Smooth muscle cell of the brain vasculature (primary cell): Measurements from ENCODE around the gene TRAF3IP3.

Experiments used
- DNase-seq: peaks from one replicate; pipeline ENCODE4 v3.0.0-alpha.2; 2012; ENCODE audit warnings: low read depth, low spot score

The TRAF3IP3 gene, protein sequence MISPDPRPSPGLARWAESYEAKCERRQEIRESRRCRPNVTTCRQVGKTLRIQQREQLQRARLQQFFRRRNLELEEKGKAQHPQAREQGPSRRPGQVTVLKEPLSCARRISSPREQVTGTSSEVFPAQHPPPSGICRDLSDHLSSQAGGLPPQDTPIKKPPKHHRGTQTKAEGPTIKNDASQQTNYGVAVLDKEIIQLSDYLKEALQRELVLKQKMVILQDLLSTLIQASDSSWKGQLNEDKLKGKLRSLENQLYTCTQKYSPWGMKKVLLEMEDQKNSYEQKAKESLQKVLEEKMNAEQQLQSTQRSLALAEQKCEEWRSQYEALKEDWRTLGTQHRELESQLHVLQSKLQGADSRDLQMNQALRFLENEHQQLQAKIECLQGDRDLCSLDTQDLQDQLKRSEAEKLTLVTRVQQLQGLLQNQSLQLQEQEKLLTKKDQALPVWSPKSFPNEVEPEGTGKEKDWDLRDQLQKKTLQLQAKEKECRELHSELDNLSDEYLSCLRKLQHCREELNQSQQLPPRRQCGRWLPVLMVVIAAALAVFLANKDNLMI

DNA sequence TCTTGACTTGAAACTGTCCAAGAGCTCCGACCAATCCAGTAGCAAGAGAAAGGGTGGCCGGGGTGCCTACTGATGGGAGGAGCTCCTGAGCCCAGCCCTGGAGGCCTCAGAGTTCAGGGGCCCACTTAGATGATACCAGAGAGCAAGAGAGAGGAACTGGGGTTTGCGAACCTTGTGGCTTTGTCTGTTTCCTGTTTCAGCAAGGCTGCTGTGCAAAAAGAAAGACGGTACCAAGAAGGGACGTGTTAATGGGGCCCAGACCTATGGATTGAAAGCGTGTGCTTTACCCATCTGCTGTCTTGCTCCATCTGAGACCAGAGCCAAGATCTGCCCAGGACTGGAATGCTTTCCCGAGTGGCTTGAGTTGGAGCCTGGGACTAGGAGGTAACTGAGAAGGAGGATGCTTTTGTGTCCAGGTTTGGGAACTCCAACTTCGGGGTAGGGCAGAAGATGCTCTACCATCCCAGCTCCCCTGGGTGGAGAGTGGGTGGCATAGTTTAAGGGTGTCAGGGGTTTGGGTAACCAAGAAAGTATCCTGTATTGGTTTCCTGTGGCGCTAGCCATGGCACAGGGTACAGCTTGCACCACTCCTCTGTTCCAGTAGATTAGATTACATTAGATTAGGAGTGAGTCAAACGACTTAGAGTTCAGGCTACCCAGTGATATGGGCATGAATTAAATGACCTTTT is at the start of gene TRAF3IP3:
TRAF3IP3 (plus strand) TSS at position 128 of the 689 bp plus-strand sequence. CDS start 3,987 bp downstream, outside the sequence.
- no peak for DNase-seq

DNA sequence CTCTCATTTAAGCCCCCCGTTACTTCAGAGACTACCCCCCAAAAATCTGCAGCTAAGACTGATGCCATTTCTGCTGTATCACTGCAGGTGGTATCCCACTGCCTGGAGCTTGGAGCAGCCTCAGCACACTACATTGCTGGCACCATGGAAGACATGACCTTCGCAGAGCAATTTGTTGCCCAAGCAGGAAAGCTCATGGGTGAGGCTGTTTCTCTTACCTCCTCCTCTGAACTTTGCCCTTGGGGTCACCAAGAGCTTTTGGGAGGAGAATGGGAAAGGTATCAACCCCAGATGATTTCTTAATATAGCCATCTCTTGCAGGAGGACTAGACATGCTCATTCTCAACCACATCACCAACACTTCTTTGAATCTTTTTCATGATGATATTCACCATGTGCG is 49.2 kb upstream of the TRAF3IP3 start:
- no peak for DNase-seq

DNA sequence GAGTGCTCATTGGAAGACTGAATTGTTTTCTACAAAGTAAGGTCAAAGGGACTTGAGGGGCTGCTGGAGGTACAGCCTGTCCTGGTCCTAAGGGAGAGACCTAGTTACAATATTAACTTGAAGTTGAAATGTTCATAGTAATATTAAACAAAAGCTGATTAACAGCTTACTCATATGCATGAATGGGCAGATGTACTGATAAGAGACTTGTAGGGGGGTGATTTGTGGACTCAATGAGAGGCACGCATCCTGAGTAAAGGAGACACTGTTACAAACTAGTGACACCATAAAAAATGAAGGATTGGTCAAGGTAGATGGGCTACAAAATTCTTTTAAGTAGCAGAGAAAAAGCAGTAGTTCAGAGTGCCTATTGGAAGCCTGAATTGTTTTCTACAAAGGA is 48.5 kb upstream of the TRAF3IP3 start:
- no peak for DNase-seq

DNA sequence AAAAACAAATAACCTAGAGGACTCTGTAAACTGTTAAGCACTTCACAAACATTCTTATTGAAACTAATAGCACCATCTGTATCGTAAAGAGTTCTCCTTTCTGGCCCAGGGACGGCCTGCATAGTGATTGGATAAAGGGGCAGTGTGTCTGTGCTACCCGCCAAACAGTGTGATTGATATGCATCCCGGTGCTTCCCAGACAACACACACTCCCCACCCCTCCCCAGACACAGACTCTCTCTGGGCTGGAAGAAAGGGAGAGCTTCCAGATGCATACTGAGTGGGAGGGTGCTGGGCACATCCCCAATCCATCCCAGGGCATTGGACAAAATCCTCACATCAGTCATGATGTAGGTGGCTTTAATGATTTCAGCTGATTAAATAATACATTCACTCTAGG is 47.6 kb upstream of the TRAF3IP3 start:
- no peak for DNase-seq

DNA sequence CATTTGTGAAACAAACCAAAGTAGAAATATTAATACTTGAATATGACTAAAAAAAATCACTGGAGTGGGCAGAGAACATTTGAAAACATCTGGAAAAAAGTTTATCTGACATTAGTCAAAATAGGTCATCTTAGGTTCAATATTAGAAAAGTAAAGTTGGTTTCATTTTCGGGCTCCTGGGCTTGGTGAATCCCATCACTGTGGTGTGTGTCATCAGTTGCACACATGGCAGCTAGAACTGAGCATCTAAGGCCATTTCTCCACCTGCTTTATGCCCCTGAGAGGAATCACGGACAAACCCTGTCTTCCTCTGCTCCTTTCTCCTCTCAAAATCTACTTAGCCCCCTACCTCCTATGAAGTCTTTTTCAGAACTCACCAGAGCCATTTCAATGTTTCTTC is 45.8 kb upstream of the TRAF3IP3 start:
- DNase-seq, result no peak

DNA sequence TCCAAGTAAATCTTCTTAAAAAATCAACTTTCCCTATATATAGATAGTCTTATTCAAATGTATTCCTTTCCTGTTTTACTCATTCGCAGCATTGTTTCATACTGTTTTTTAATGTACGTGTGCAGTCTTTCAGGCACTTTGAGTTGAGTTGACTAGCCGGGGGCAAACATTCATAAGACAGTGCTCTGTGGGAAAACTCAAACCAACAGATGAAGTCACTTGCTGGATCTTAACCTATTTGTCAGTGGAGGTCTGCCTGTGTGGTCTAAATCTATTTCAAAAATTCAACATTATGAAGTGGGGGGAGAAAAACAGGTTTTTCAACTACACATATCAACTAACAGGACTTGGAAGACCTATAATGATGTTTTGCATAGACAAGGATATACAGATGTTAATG is 45.0 kb upstream of the TRAF3IP3 start:
- DNase-seq, result no peak

DNA sequence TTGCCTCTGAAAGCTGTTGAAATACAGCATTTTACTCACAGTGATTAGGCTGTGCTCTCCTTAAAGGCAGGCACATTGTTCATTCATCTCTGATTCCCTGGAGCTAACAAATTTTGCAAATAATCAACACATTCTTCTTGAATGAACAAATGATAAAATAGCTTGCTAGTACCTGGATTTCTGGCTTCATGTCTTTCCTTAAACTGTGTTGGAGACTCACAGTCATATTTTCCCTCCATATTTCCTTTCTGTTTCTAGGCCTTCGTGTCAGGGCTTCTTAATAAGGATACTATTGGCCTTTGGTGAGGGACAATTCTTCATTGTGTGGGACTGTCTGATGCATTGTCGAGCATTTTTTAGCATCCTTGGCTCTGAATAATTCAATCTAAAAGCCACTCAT is 41.5 kb upstream of the TRAF3IP3 start:
- no peak for DNase-seq

DNA sequence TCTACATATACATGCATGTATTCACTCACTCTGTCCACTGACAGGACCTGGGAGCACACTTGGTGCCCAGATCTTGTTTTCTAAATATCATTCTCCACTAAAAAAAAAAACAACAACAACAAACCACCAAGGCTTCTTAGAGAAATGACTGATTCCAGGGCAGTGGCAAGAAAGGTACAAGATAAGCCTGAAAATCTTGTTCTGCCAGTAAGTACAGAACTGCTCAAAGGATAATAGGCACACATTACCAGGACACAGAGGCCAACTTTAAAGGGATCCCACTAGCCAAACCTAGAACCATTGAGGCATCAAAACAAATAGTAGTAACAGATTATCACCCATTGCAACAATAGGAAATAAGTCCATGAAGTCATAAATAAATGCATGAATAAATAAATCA is 40.5 kb upstream of the TRAF3IP3 start:
- no peak for DNase-seq

DNA sequence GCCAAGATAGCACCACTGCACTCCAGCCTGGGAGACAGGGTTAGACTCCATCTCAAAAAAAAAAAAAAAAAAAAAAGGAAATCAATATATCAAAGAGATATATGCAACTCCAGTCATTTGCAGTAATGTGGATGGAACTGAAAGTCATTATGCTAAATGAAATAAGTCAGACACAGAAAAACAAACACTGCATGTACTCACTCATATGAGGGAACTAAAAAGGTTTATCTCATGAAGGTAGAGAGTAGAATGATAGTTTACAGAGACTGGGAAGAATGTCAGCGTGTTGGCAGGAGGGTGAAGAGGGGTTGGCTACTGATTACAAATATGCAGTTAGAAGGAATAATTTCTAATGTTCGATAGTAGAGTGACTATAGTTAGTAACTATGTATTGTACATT is 38.0 kb upstream of the TRAF3IP3 start:
- DNase-seq, result no peak

DNA sequence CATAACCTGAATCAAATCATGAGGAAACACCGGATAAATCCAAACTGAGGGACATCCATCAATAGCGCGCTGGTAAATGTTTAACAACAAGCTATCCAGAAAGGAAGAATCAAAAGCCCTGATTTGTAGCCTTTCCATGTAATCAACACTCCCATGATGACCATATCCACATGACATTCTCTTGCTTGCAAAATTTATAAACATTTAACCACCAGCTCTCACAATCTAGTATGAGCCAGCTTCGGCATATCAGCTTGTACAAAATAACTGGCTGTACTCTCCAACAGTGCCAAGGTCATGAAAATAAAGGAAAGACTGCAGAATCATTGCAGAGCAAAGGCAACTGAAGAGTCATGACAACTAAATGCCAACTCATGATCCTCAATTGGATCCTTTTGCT is 35.5 kb upstream of the TRAF3IP3 start:
- DNase-seq, result no peak

DNA sequence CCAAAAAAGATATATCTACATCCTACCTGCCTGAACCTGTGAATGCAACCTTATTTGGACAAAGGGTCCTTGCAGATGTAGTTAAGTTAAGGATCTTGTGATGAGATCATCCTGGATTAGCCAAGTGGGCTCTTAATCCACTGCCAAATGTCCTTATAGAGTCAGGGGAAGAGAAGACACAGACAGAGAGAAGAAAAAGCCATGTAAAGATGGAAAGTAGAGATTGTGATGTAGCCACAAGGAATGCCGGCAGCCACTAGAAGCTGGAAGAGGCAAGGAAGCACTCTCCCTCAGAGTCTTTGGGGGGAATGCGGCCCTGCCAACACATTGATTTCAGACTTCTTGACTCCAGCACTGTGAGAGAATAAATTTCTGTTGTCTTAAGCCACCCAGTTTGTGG is 35.0 kb upstream of the TRAF3IP3 start:
- no peak for DNase-seq

DNA sequence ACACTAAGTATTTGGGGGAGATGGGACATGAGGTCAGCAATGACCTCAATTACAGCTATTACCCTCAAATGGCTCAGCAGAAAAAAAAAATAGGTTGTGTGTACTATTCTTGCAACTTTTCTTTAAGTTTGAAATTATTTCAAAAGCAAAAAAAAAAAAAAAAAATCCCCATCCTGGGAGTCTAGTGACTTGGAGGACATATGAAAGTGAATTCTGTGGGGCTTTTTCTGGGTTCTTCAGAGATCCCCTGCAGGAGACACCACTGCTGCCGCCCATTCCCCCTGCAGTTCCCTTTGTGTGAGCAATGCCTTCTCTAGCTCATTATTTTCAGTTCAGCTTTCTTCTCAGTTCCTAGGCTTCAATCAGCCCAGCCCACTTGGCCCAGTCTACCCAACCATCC is 34.5 kb upstream of the TRAF3IP3 start:
- no peak for DNase-seq

DNA sequence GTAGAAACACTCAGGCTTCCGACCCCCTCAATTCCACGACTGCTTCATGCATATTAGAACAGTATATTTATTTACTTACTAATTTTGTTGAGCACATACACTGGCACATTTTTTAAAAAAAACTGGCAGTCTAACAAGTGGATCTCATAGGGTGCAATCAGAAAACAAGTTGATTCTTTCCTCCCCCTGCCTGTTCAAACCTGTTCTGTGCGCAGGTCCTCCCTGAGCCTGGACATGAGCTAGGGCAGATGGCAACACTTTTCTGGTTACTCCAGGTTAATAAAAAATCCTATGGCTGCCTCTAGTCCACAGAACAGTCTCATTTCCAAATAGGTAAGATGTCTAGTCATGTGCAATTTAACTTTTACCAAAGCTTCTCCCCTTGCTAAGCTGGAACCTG is 32.6 kb upstream of the TRAF3IP3 start:
- DNase-seq, result no peak

DNA sequence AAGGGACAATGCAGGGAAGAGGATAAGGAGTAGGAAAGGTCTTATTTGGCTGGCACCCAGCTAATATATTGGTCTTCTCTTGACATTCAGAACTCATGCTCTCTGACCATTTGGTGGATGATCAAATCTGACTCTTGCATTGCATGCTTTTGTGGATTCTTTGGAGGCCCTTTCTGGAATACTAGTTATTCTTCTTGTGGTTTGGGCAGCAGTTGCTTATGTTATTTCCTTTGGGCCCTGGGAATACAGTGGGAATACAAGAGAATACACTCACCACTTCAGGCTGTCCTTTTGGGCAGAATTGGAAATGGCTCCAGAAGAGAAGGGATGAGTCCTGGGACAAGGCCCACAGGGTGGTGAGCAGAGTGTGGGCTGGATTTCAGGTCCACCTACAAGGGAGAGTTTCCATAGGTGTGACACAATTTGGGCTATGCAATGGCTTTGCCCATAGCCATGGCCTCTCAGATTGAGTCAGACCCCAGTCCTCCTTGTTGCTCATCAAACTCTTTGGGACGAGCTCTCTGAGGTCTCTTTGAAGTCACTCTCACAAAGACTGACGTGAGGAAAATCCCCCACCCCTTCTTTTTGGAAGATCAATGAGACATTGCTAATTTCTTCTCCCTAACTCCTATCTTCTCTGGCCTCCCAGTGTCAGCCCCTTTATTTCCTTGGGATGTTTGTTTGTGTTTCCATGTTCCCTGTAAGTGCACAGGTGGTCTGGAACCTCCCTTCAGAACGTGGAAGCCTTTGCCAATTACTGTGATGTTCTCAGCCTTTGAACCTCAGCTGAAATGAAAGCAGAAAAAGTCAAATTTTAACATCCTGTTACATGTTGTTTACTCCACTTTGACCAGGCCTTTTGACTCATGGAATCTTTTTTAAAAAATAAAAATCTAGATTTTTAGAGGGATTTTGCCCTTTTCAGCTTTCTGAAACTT is 31.8 kb upstream of the TRAF3IP3 start:
- no peak for DNase-seq

DNA sequence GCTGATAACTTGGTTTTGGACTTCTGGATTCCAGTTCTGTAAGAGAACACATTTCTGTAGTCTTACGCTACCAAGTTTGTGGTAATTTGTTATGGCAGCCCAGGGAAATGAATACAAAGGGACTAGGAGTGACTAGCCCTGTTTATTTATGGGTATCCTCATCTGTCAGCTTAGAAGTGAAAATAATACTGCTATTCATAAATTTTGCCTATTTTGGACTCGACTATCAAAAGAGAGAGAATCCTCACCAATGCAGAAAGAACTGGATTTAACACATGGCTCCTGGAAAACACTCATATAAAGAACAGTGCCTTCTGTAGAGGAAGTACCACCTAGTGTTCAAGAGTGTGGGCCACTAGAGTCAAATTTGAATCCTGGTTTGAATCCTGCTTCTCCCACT is 28.6 kb upstream of the TRAF3IP3 start:
- no peak for DNase-seq

DNA sequence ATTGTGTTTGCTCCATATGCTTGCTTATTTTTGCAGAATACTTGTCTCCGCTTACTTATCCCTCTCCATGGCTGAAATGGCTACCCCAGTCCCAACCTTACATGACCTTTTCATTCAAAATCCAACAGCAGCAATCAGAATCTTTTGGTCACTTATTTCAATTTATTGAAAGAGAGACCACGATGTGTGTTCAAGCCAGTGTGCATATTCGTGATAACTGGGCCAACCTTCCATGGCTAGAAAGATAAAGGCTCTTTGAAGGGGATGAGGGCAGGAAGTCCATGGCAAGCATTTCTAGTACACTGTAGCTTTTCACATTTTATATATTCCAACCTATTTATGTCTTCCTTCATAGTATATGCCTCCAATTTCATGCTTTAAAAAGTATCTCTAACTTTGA is 28.1 kb upstream of the TRAF3IP3 start:
- no peak for DNase-seq

DNA sequence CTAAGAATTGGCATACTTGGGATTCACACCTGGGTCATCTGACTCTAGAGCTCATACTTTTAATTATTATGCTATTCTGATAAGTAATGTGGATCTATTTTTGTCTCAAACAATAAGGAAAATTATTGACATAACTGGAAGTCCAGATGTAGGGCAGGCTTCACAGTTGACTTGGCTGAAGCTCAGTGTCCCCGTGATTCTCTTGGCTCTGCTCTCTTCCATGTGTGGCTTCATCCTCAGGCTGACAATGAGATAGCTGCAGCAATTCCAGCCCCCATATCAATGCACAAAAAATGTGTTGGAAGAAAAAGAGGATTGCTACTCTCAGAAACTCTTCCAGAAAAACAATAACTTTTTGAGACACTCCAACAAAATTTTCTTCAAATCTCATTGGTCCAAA is 27.4 kb upstream of the TRAF3IP3 start:
- no peak for DNase-seq

DNA sequence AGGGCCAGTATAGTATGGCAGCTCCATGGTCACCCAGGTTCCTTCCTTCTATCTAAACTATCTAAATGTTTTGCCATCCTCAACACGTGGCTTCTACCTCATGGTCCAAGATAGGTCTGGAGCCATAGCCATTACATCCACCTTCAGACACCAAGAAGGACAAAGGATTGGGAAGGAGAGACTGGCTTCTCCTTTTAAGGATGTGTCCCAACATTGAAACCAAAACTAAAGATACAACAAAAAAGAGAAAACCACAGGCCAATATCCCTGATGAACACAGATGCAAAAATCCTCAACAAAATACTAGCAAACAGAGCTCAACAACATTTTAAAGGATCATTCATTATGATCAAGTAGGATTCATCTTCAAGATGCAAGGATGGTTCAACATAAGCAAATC is 26.4 kb upstream of the TRAF3IP3 start:
- no peak for DNase-seq

DNA sequence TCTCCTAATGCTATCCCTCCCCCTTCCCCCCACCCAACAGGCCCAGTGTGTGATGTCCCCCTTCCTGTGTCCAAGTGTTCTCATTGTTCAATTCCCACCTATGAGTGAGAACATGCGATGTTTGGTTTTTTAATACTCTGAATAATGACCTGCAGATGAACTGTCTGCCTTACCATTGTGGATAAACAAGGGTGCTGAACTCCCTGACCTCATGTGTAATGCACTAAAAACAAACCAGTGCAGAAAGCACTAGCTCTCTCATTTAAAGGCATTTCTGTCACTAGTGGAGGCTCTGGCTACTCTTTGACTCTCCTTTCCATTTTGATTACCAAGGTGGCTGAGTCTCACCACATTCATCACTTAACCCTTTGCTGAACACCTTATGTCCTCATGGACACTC is 23.1 kb upstream of the TRAF3IP3 start:
- no peak for DNase-seq

DNA sequence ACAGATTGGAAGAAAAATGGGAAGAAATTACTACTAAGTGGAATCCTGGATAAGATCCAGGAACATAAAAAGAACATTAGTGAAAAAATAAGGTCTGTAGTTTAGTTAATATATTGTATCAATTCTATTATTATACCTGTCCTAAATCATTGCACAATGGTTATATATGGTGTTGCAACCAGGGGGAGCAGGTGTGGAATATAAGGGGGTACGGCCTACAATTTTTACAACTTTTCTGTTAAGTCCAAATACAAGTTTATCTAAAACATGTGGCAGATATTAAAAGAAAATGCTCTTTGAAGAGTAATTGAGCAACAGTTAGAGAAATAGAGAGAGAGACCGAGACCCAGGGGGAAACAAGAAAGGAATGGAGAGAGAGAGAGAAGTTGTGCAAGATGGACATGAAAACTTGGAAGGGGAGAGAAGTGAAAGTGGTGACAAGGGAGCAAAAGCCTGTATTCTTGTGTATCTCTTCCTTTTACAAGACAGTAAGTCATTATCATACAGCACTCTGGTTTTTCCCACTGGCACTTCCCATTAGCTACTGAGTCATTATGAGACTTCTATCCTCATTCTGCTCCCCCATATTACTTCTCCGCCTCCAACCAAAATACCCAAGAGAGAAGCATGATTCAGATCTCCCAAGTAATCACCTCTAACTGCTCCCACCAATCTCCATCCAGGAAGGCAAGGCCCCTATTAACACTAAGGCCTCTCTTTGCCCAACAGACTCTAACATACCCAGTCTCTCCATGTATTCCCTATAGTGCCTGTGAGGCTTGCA is 22.3 kb upstream of the TRAF3IP3 start:
- DNase-seq, result no peak

DNA sequence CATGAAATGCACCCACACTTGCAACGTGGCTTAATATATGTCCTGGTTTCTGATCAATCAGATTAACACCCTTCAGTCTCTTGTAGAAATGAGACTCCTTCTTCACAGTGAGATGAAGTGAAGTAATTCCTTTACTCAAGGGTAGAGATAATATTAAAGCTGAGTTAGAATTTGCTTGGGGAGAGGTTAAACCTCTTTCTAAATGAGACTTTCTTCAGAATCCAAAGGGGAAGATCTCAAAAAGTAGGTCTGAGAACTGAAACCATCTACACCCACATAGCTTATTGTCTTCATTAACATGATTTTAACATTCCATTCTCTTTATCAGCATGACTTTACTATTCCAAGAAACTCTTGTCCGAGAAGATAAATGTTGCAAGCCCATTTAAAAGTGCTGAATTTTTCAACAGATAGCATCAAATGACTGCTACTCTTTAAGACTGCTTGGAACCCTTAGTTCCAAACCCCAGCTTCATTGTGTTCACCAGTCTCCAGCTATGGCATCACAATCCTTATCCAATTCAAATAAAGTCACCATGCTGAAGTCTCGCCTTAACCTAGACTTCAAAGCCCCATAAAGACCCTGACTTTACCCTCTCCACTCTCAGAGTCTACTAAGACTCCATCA is 19.2 kb upstream of the TRAF3IP3 start:
- no peak for DNase-seq
